SIG-M5 (cell line): ENCODE results near the gene SLC2A10.

Experiments
- DNase-seq: peaks from one replicate; lab custom pipeline; 2025; lab: John Stamatoyannopoulos, UW

SLC2A10 gene

GRCh38 chr20:46703435-46703834 is 6.0 kb upstream of the SLC2A10 start:
- DNase-seq = no peak

GRCh38 chr20:46704714-46705377 is 4.6 kb upstream of the SLC2A10 start:
- no peak for DNase-seq

- DNase-seq = no peak
Observed at GRCh38 chr20:46705378-46705729, 4.1 kb upstream of the SLC2A10 start.

GRCh38 chr20:46706242-46706641 is 3.2 kb upstream of the SLC2A10 start:
- no peak for DNase-seq

GRCh38 chr20:46708172-46708860 is 1.1 kb upstream of the SLC2A10 start:
- no peak for DNase-seq

- DNase-seq = no peak
Observed at GRCh38 chr20:46709055-46709458, 392 bp upstream of the SLC2A10 start.

GRCh38 chr20:46710153-46710913 is 884 bp downstream of the SLC2A10 start:
- DNase-seq = no peak

- DNase-seq = no peak
Observed at GRCh38 chr20:46712056-46712636, 2.7 kb downstream of the SLC2A10 start.

- no peak for DNase-seq
Observed at GRCh38 chr20:46713957-46714834, 4.7 kb downstream of the SLC2A10 start.

- no peak for DNase-seq
Observed at GRCh38 chr20:46715292-46715756, 5.9 kb downstream of the SLC2A10 start.

- DNase-seq = no peak
Observed at GRCh38 chr20:46717818-46718541, 8.5 kb downstream of the SLC2A10 start.

- no peak for DNase-seq
Observed at GRCh38 chr20:46720019-46720418, 10.6 kb downstream of the SLC2A10 start.

- DNase-seq = no peak
Observed at GRCh38 chr20:46720776-46721425, 11.5 kb downstream of the SLC2A10 start.

- DNase-seq = no peak
Observed at GRCh38 chr20:46721476-46721875, 12.0 kb downstream of the SLC2A10 start.

GRCh38 chr20:46722450-46722849 is 13.0 kb downstream of the SLC2A10 start:
- no peak for DNase-seq

GRCh38 chr20:46723039-46723438 is 13.6 kb downstream of the SLC2A10 start:
- DNase-seq = no peak

- no peak for DNase-seq
Observed at GRCh38 chr20:46724343-46724959, 15.0 kb downstream of the SLC2A10 start.

GRCh38 chr20:46725186-46726165 is 16.0 kb downstream of the SLC2A10 start:
- no peak for DNase-seq

- no peak for DNase-seq
Observed at GRCh38 chr20:46731770-46732169, 22.3 kb downstream of the SLC2A10 start.
